SU-DHL-6 (cell line): ENCODE results near the gene ZNF770.

ENCODE experiments used
- CTCF ChIP-seq: fragments of 200-600 bp; sonication (generic); IDR thresholded peaks from one replicate; pipeline ENCODE4 v1.5.1; 2017; ENCODE audit warnings: antibody characterized with exemption, mild to moderate bottlenecking, low read length, moderate library complexity; ENCODE audit not compliant: insufficient read depth, poor library complexity, severe bottlenecking
- EZH2phosphoT487 ChIP-seq: fragments of 200-600 bp; sonication (generic), shearing (Covaris generic); conservative IDR thresholded peaks from 2 replicates; pipeline ENCODE4 v1.6.1; 2018; ENCODE audit warnings: mild to moderate bottlenecking, antibody characterized with exemption, low read length, moderate library complexity, mixed read lengths

- TF ChIP-seq CTCF: no peak
- TF ChIP-seq EZH2phosphoT487: no peak
Observed at GRCh38 chr15:34944936-34945335, 43.2 kb downstream of the ZNF770 start.
